Hepatocyte (in vitro differentiated cells): ENCODE data around the gene HERPUD1.

Experiments used
- CTCF ChIP-seq: fragments of 200-600 bp; sonication (generic); IDR thresholded peaks from 2 replicates; pipeline ENCODE4 v1.5.1; 2016; ENCODE audit warnings: antibody characterized with exemption, mild to moderate bottlenecking; ENCODE audit not compliant: poor library complexity
- EZH2 ChIP-seq: fragments of 200-600 bp; sonication (generic); IDR thresholded peaks from 2 replicates; pipeline ENCODE4 v1.6.1; 2016; ENCODE audit warnings: antibody characterized with exemption, mild to moderate bottlenecking, borderline replicate concordance
- EZH2phosphoT487 ChIP-seq: fragments of 200-600 bp; sonication (generic); IDR thresholded peaks from one replicate; pipeline ENCODE4 v1.6.1; 2018; ENCODE audit warnings: antibody characterized with exemption, mild to moderate bottlenecking, low read depth, moderate library complexity; ENCODE audit not compliant: unreplicated experiment, severe bottlenecking

GRCh38 chr16:56953006-56953405 lies 21.1 kb downstream of the HERPUD1 start:
- TF ChIP-seq CTCF (no peak), EZH2 (no peak), EZH2phosphoT487 (no peak)
